GM12878 (cell line): ENCODE results near the gene ECEL1. TPM values are rescaled to one million over a fixed set of nuclear protein-coding genes. Genes with fewer than 3 reads are reported as not detected.

Source experiments
- ATAC-seq: fragments of 200-7000 bp; cut with Tn5 transposase; 3 replicates; pipeline ENCODE4 v1.9.1; 2020; ENCODE audit warnings: mild to moderate bottlenecking, moderate library complexity
- BruUV-seq: library from RNA; stranded (reverse); fragments of 400-500 nt; replicated peaks from 2 replicates; lab custom pipeline; 2021; lab: Mats Ljungman, UMichigan
- CTCF ChIA-PET: fragments of 300-600 bp; sonication (Branson Sonifier 250); formaldehyde crosslinking; extraction: SDS; loops from one replicate; lab custom pipeline; 2021; ENCODE audit warnings: inconsistent platforms; lab: Yijun Ruan, JAX
- POLR2A ChIA-PET: fragments of 350-600 bp; formaldehyde crosslinking; extraction: SDS; loops from one replicate; lab custom pipeline; 2021; ENCODE audit warnings: inconsistent platforms; lab: Charles Lee
- RAD21 ChIA-PET: fragments of 300-600 bp; sonication (Branson Sonifier 250); formaldehyde crosslinking; loops from one replicate; lab custom pipeline; 2023; ENCODE audit warnings: antibody characterized with exemption; ENCODE audit not compliant: unreplicated experiment; lab: Charles Lee
- SMC1A ChIA-PET: fragments of 300-600 bp; sonication (Branson Sonifier 250); formaldehyde crosslinking; loops from one replicate; lab custom pipeline; 2023; ENCODE audit not compliant: unreplicated experiment, uncharacterized antibody; lab: Charles Lee
- DNase-seq: peaks from one replicate; pipeline ENCODE4 v3.0.0-alpha.2; 2011; ENCODE audit warnings: low read depth, low spot score
- FAIRE-seq: peaks from 3 replicates; lab custom pipeline; 2011; peaks lifted over from hg19 to GRCh38; lab: Jason Lieb, UNC
- H2AFZ ChIP-seq: 2 replicates; pipeline ENCODE4 v1.6.0; 2011; ENCODE audit warnings: low read depth, low read length, control low read depth; ENCODE audit not compliant: control insufficient read depth
- H3K27ac ChIP-seq: 2 replicates; pipeline ENCODE4 v1.5.1; 2011; ENCODE audit warnings: control low read depth; ENCODE audit not compliant: control insufficient read depth, insufficient read depth
- H3K27me3 ChIP-seq, 2 experiments: replicated peaks in 1 of 2; 2 replicates each; pipeline versions ENCODE4 v1.6.0 to v1.6.1; 2011; ENCODE audit warnings: low read length in 1 of 2; ENCODE audit not compliant: control insufficient read depth in 2 of 2, insufficient read depth in 2 of 2
- H3K36me3 ChIP-seq, 2 experiments: 2 replicates each; pipeline ENCODE4 v1.5.1; 2011; ENCODE audit warnings: low read length in 1 of 2; ENCODE audit not compliant: control insufficient read depth in 2 of 2, insufficient read depth in 2 of 2
- H3K4me1 ChIP-seq: 2 replicates; pipeline ENCODE4 v1.6.1; 2011; ENCODE audit warnings: mild to moderate bottlenecking, low read length, moderate library complexity, mixed read lengths; ENCODE audit not compliant: control insufficient read depth, insufficient read depth
- H3K4me2 ChIP-seq: 2 replicates; pipeline ENCODE4 v1.6.0; 2011; ENCODE audit warnings: control low read depth; ENCODE audit not compliant: control insufficient read depth, insufficient read depth
- H3K4me3 ChIP-seq: fragments of 200-600 bp; sonication (generic); 2 replicates; pipeline ENCODE4 v1.5.1; 2016
- H3K79me2 ChIP-seq: 2 replicates; pipeline ENCODE4 v1.6.0; 2011; ENCODE audit warnings: low read length; ENCODE audit not compliant: control insufficient read depth, insufficient read depth
- H3K9ac ChIP-seq: 2 replicates; pipeline ENCODE4 v1.8.0; 2011; ENCODE audit warnings: low read length, control low read depth, mixed read lengths; ENCODE audit not compliant: control insufficient read depth, insufficient read depth
- H3K9me3 ChIP-seq: replicated peaks from 3 replicates; pipeline ENCODE4 v1.5.1; 2011; ENCODE audit warnings: mild to moderate bottlenecking, low read length; ENCODE audit not compliant: control insufficient read depth, insufficient read depth
- H4K20me1 ChIP-seq: 2 replicates; pipeline ENCODE4 v1.6.0; 2011; ENCODE audit not compliant: control insufficient read depth, insufficient read depth
- FOXM1 ChIP-seq: IDR thresholded peaks from 2 replicates; pipeline ENCODE4 v1.6.1; 2012; ENCODE audit warnings: low read depth, mild to moderate bottlenecking, inconsistent platforms, low read length, moderate library complexity
- NFYB ChIP-seq: IDR thresholded peaks from 2 replicates; pipeline ENCODE4 v1.6.1; 2011; ENCODE audit warnings: low read depth, mild to moderate bottlenecking, low read length, improper control_type of control experiment, moderate library complexity; ENCODE audit not compliant: insufficient read depth
- WGBS: methylation state at CpG from one replicate; pipeline ENCODE4 v1.1.6; 2016; ENCODE audit warnings: low lambda C conversion rate; ENCODE audit not compliant: insufficient replicate concordance, insufficient coverage; ENCODE audit errors: missing lambda C conversion rate; 5-methylcytosine and 5-hydroxymethylcytosine counted together
- in situ Hi-C: fragments of 300-500 bp; cut with MboI; formaldehyde crosslinking; loops from 9 replicates; pipeline ENCODE4 v1.14.3; 2018; ENCODE audit warnings: mixed read lengths
- intact Hi-C: fragments of 100-400 bp; cut with micrococcal nuclease; formaldehyde crosslinking; loops from one replicate; pipeline ENCODE4 v1.14.2; 2022; ENCODE audit not compliant: unreplicated experiment
- polyA plus RNA-seq, 11 experiments: library from polyadenylated mRNA; depleted of rRNA in 4 of 11; unstranded in 6 of 11; stranded (reverse) in 5 of 11; fragments of >200 nt; fragmentation: Nextera tagmentation in 4 of 11; fragmentation: Illumina TruSeq in 1 of 11; extraction: Ambion mirVana in 4 of 11; extraction: Trizol in 1 of 11; gene quantifications; 1 replicate in 1 of 11; 2 replicates in 10 of 11; pipeline versions ENCODE4 v1.2.1 to v1.2.3, GENCODE V29; 2011 to 2016; ENCODE audit warnings: inconsistent platforms in 2 of 11, missing spikeins in 2 of 11, low read depth in 1 of 11
- total RNA-seq, 4 experiments: library from RNA; depleted of rRNA in 3 of 4; stranded (reverse); fragments of >200 nt in 3 of 4; fragmentation: Illumina TruSeq in 1 of 4; extraction: Trizol in 1 of 4; gene quantifications; 2 replicates each; pipeline versions ENCODE4 v1.2.1 to v1.2.3, GENCODE V29; 2013 to 2021
- TF ChIP-seq, protein P1 (sequence below): IDR thresholded peaks from 2 replicates; pipeline ENCODE4 v1.6.1; 2012; ENCODE audit warnings: low read depth, low read length, improper control_type of control experiment
- TF ChIP-seq, protein P2 (sequence below): fragments of 450-650 bp; formaldehyde crosslinking; IDR thresholded peaks from 2 replicates; pipeline ENCODE4 v1.4.0; 2020; ENCODE audit warnings: mild to moderate bottlenecking, moderate library complexity
- TF ChIP-seq, protein P3 (sequence below): fragments of 450-650 bp; IDR thresholded peaks from 2 replicates; pipeline ENCODE4 v1.6.1; 2017; ENCODE audit warnings: low read depth, mild to moderate bottlenecking, moderate library complexity

The ECEL1 gene
- total and polyA plus RNA-seq, 10 of the 15 experiments (the other 5 are each of a cell fraction or from before 2014, with no cell fraction given) = not detected

DNA sequence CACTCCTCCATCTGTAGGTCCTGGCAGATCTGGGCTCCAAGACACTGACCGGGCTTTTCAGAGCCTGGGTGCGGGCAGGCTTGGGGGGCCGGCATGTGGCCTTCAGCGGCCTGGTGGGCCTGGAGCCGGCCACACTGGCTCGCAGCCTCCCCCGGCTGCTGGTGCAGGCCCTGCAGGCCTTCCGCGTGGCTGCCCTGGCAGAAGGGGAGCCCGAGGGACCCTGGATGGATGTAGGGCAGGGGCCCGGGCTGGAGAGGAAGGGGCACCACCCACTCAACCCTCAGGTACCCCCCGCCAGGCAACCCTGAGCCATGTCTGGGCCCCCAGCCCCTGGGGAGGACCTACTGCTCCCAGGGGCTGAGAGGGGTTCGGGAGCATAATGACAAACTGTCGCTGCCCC, 37.6 kb upstream of the ECEL1 start:
- Histone ChIP-seq H3K4me1 (no peaks in the 10 kb centered on the region), H3K9me3 (no peaks in the 10 kb centered on the region), H3K27ac (no peak overlapping the region), H3K79me2 (no peaks in the 10 kb centered on the region), H3K27me3 (peaks cover 3 to 6% of the 10 kb centered on the region in 2 experiments; a peak in 3 of 4 replicates), H3K9ac (no peak overlapping the region)
- POLR2A ChIA-PET = no interaction called here
- in situ Hi-C loops = no loop called here
- CTCF ChIA-PET = no interaction called here
- no peak for TF ChIP-seq FOXM1
- TF ChIP-seq, protein P1, sequence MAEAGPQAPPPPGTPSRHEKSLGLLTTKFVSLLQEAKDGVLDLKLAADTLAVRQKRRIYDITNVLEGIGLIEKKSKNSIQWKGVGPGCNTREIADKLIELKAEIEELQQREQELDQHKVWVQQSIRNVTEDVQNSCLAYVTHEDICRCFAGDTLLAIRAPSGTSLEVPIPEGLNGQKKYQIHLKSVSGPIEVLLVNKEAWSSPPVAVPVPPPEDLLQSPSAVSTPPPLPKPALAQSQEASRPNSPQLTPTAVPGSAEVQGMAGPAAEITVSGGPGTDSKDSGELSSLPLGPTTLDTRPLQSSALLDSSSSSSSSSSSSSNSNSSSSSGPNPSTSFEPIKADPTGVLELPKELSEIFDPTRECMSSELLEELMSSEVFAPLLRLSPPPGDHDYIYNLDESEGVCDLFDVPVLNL = no peak
- no peak for TF ChIP-seq NFYB
- TF ChIP-seq, protein P2, sequence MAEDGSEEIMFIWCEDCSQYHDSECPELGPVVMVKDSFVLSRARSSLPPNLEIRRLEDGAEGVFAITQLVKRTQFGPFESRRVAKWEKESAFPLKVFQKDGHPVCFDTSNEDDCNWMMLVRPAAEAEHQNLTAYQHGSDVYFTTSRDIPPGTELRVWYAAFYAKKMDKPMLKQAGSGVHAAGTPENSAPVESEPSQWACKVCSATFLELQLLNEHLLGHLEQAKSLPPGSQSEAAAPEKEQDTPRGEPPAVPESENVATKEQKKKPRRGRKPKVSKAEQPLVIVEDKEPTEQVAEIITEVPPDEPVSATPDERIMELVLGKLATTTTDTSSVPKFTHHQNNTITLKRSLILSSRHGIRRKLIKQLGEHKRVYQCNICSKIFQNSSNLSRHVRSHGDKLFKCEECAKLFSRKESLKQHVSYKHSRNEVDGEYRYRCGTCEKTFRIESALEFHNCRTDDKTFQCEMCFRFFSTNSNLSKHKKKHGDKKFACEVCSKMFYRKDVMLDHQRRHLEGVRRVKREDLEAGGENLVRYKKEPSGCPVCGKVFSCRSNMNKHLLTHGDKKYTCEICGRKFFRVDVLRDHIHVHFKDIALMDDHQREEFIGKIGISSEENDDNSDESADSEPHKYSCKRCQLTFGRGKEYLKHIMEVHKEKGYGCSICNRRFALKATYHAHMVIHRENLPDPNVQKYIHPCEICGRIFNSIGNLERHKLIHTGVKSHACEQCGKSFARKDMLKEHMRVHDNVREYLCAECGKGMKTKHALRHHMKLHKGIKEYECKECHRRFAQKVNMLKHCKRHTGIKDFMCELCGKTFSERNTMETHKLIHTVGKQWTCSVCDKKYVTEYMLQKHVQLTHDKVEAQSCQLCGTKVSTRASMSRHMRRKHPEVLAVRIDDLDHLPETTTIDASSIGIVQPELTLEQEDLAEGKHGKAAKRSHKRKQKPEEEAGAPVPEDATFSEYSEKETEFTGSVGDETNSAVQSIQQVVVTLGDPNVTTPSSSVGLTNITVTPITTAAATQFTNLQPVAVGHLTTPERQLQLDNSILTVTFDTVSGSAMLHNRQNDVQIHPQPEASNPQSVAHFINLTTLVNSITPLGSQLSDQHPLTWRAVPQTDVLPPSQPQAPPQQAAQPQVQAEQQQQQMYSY (CRISPR knock-in tag) = no peak
- TF ChIP-seq, protein P3, sequence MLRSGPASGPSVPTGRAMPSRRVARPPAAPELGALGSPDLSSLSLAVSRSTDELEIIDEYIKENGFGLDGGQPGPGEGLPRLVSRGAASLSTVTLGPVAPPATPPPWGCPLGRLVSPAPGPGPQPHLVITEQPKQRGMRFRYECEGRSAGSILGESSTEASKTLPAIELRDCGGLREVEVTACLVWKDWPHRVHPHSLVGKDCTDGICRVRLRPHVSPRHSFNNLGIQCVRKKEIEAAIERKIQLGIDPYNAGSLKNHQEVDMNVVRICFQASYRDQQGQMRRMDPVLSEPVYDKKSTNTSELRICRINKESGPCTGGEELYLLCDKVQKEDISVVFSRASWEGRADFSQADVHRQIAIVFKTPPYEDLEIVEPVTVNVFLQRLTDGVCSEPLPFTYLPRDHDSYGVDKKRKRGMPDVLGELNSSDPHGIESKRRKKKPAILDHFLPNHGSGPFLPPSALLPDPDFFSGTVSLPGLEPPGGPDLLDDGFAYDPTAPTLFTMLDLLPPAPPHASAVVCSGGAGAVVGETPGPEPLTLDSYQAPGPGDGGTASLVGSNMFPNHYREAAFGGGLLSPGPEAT = no peak
- TF ChIP-seq, all 136 proteins: peak for 0
- H3K36me3 ChIP-seq = no peaks in the 10 kb centered on the region
- DNase-seq (no peak), ATAC-seq (no peak), FAIRE-seq (no peak)
- 29% methylated on average over 9 of the region's 14 CpGs for WGBS
- SMC1A ChIA-PET = no interaction called here
- H3K4me3 ChIP-seq = no peak overlapping the region
- RAD21 ChIA-PET = no interaction called here
- H4K20me1 ChIP-seq = no peaks in the 10 kb centered on the region
- H3K4me2 ChIP-seq = no peak overlapping the region
- no TSS peak for BruUV-seq
- no peak overlapping the region for H2AFZ ChIP-seq
- intact Hi-C loops = no loop called here
